Fibroblast of skin of right quadriceps (primary cell): Measurements from ENCODE around the gene TSPAN2.
A peak's percentile ranks its signal among the peaks of the same experiment; 100 is the strongest.

Experiments used
- DNase-seq: peaks from one replicate; pipeline ENCODE4 v3.0.0-alpha.2; 2013

The TSPAN2 gene

GRCh38 chr1:115073298-115074087, 15.8 kb downstream of the TSPAN2 start:
- DNase-seq, result no peak

GRCh38 chr1:115071012-115071664, 18.2 kb downstream of the TSPAN2 start:
- DNase-seq, result no peak

- no peak for DNase-seq
These were observed 19.5 kb downstream of the TSPAN2 start for GRCh38 chr1:115069659-115070308.

GRCh38 chr1:115068826-115069585, 20.3 kb downstream of the TSPAN2 start:
- no peak for DNase-seq

GRCh38 chr1:115067161-115067859, 22.0 kb downstream of the TSPAN2 start:
- peak; percentile 59 for DNase-seq

GRCh38 chr1:115065021-115065420, 24.3 kb downstream of the TSPAN2 start:
- no peak for DNase-seq

GRCh38 chr1:115064461-115064860, 24.8 kb downstream of the TSPAN2 start:
- no peak for DNase-seq

- DNase-seq, result no peak
These were observed 25.9 kb downstream of the TSPAN2 start for GRCh38 chr1:115063228-115063901.

GRCh38 chr1:115062542-115063004, 26.7 kb downstream of the TSPAN2 start:
- peak; percentile 33 for DNase-seq

GRCh38 chr1:115060501-115060900, 28.8 kb downstream of the TSPAN2 start:
- no peak for DNase-seq

- peak; percentile 53 for DNase-seq
These were observed 30.0 kb downstream of the TSPAN2 start for GRCh38 chr1:115059316-115059715.

GRCh38 chr1:115057661-115058254, 31.5 kb downstream of the TSPAN2 start:
- peak; percentile 17 for DNase-seq

GRCh38 chr1:115056395-115056798, 32.9 kb downstream of the TSPAN2 start:
- DNase-seq, result peak; percentile 88

- DNase-seq, result no peak
These were observed 36.7 kb downstream of the TSPAN2 start for GRCh38 chr1:115052454-115053083.

- no peak for DNase-seq
These were observed 37.5 kb downstream of the TSPAN2 start for GRCh38 chr1:115051850-115052249.

GRCh38 chr1:115046751-115047150, 42.6 kb downstream of the TSPAN2 start:
- no peak for DNase-seq

GRCh38 chr1:115041654-115042053, 47.6 kb downstream of the TSPAN2 start:
- peak; percentile 6 for DNase-seq

- no peak for DNase-seq
These were observed 48.8 kb downstream of the TSPAN2 start for GRCh38 chr1:115040501-115040900.

GRCh38 chr1:115036814-115037507, 52.3 kb downstream of the TSPAN2 start:
- no peak for DNase-seq

- no peak for DNase-seq
These were observed 53.7 kb downstream of the TSPAN2 start for GRCh38 chr1:115035652-115036051.
